Aorta (tissue), 5 donors: ENCODE measurements around the gene PMPCB. TPM values are rescaled to one million over a fixed set of nuclear protein-coding genes. Genes with fewer than 3 reads are reported as not detected.
"Not testable (repeated sequence)": the region's sequence is repeated elsewhere in the genome, so short reads cannot be mapped to it uniquely, and the experiment has no call there.

Experiments
- ATAC-seq: fragments of 200-7000 bp; cut with Tn5 transposase; one replicate; pipeline ENCODE4 v1.9.1; 2022; ENCODE audit warnings: moderate library complexity; ENCODE audit not compliant: low FRiP score
- DNase-seq, 2 donors: peaks; one replicate each; pipeline ENCODE4 v3.0.0-alpha.2; 2020
- H3K27ac ChIP-seq, 2 donors: one replicate each; pipeline ENCODE4 v1.5.1; 2013; ENCODE audit warnings: low read length in 2 of 2, mild to moderate bottlenecking in 2 of 2, moderate library complexity in 2 of 2, control low read depth in 1 of 2, inconsistent platforms in 1 of 2, low read depth in 1 of 2
- H3K27me3 ChIP-seq, 2 donors: one replicate each; pipeline ENCODE4 v1.6.1; 2013; ENCODE audit warnings: control low read depth in 1 of 2, low read length in 1 of 2, mild to moderate bottlenecking in 1 of 2, moderate library complexity in 1 of 2; ENCODE audit not compliant: insufficient read depth in 2 of 2, control insufficient read depth in 1 of 2
- H3K36me3 ChIP-seq, 2 donors: one replicate each; pipeline ENCODE4 v1.6.1; 2013; ENCODE audit warnings: control low read depth in 1 of 2, low read length in 1 of 2, mild to moderate bottlenecking in 1 of 2; ENCODE audit not compliant: insufficient read depth in 2 of 2, control insufficient read depth in 1 of 2
- H3K4me1 ChIP-seq, 2 donors: one replicate each; pipeline ENCODE4 v1.6.1; 2013; ENCODE audit warnings: low read length in 2 of 2, control low read depth in 1 of 2, mild to moderate bottlenecking in 1 of 2, moderate library complexity in 1 of 2; ENCODE audit not compliant: insufficient read depth in 2 of 2, control insufficient read depth in 1 of 2
- H3K4me3 ChIP-seq, 2 donors: one replicate each; pipeline ENCODE4 v1.5.1; 2013; ENCODE audit warnings: low read length in 2 of 2, control low read depth in 1 of 2, mild to moderate bottlenecking in 1 of 2
- H3K9me3 ChIP-seq: one replicate; pipeline ENCODE4 v1.6.1; 2013; ENCODE audit warnings: mild to moderate bottlenecking, low read length; ENCODE audit not compliant: control insufficient read depth
- WGBS, 2 donors: extraction: QIAGEN DNeasy Blood & Tissue Kit; methylation state at CpG; one replicate each; pipeline ENCODE4 v1.1.7; 2013; 5-methylcytosine and 5-hydroxymethylcytosine counted together
- intact Hi-C, 2 donors: fragments of 100-400 bp; cut with DNase I; formaldehyde crosslinking; loops; one replicate each; pipeline versions ENCODE4 v1.14.2 to v1.15.0; 2022
- polyA plus RNA-seq, 2 donors: library from polyadenylated mRNA; stranded (reverse); fragments of 200-250 nt; gene quantifications; one replicate each; pipeline ENCODE4 v1.2.3, GENCODE V29; 2013
- total RNA-seq, 2 donors: library from RNA; stranded (reverse); fragmentation: NEBNext Ultra II Directional; extraction: Animal tissue kit (Norgen Biotek cat#: 25700); gene quantifications; one replicate each; pipeline ENCODE4 v1.2.1, GENCODE V29; 2021
- donor health status: healthy with polysubstance abuse.
- donor health status: Bipolar disorder and iron deficiency.
- donor health status: DM: no; HTN: no; CAD: no.
- donor health status: DM: no; HTN: no; CAD: no.
- donor health status: DM: yes; HTN: yes; CAD: no.

PMPCB gene
- total and polyA plus RNA-seq, 4 donors = 40.9 to 70.8 (median 44.5) TPM

GRCh38 chr7:103279636-103279962, 17.6 kb upstream of the PMPCB start:
- ATAC-seq, intact Hi-C loops, H3K4me1 ChIP-seq, H3K27ac ChIP-seq, DNase-seq, H3K9me3 ChIP-seq, H3K36me3 ChIP-seq, H3K27me3 ChIP-seq: not testable (repeated sequence)
- 1% methylated on average over 12 of the region's 12 CpGs for WGBS, 2 donors
- peak overlapping the region; percentile 8 to 41 for H3K4me3 ChIP-seq

DNA sequence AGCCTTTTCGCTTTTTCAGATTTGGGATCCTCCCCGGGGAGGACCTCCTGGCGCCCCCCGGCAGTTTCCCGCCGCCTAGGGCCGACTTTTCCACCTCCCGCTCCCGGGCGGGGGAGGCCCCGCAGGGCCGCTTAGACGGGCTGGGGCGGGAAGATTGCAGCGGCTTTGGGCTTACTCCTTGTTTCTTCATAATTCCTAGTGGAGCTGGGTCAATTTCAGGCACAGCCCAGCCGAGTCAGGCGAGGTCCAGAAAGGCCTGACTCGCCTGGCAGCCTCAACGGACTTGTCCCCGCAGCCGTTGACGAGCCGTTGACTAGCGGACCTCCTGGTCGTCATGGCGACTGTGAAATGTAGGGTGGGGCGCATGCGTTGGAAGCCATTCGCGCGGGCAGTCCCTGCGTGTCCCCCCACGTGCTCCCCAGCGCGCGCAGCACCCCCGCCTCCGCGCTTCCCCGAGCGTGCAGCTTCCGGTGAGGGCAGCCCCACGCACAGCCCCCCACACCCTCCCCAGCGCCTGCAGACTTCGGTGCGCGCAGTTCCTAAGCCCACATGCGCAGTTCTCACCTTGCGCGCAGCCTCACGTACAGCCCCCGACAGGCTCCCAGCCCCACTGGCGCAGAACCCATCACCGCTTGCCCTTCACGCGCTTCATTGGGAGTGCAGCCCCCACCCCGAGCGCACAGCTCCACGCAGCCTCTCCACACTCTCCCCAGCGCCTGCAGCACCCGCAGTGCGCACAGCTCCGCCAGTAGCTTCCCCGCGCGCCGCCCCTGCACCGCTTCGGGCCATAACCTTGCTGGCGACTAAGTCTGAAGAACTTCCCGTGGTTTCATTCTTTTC, 17.1 kb upstream of the PMPCB start:
- intact Hi-C loops, H3K27me3 ChIP-seq, H3K36me3 ChIP-seq, H3K9me3 ChIP-seq, H3K4me1 ChIP-seq, H3K27ac ChIP-seq: not testable (repeated sequence)
- 0 to 1% methylated on average over 66 to 71 of the region's 71 CpGs for WGBS, 2 donors
- DNase-seq (peak; percentile 81 to 88), ATAC-seq (peak; percentile 89)
- peak overlapping the region; percentile 8 to 41 for H3K4me3 ChIP-seq

DNA sequence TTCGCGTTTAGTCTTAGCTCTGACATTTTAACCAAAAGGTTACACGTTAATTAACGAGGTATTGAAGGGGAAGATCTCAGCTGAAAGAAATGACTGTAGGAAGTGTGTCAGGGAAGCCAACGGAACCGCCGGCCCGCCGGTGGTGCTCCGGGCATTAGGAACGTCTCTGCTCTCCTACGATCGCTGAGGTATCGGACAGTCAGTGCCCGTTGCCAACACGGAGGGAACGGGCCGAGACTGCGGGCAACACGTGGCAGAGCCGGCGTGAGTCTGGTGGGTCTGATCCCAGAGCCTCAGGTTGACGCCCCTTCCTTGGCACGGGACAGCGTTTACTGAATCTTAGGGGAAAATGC, 16.5 kb upstream of the PMPCB start:
- peak overlapping the region in 1 of 2 donors; percentile 6 for H3K27ac ChIP-seq
- H3K27me3 ChIP-seq, H3K4me1 ChIP-seq, H3K9me3 ChIP-seq, H3K36me3 ChIP-seq, intact Hi-C loops, ATAC-seq: not testable (repeated sequence)
- peak; percentile 53 to 77 for DNase-seq
- 0 to 1% methylated on average over 25 of the region's 25 CpGs for WGBS, 2 donors
- peak overlapping the region; percentile 8 to 41 for H3K4me3 ChIP-seq

DNA sequence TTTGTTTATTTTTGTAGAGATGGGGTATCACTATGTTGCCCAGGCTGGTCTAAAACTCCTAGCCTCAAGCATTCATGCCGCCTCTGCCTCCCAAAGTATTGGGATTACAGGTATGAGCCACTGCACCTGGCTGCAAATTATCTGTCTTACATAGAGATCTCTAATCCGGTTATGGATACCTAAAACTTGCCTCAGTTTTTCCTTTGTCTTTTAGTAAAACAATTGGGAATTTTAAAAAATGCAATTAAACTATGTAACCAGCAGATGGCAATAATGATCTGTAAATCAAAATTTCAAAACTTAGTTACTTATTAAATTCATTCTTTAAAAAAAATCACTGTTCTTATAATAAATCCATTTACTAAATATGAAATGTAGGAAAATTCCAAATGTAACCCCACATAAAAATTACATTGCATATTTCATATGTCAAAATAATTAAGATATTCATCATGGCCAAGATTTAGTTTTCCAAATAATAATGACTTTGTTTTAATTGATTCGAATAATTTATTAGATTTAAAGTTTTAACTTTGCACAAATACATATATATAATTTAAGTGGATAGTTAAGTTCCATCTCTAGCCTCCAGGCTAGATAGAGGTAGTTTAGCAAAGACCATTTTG, 14.3 kb upstream of the PMPCB start:
- intact Hi-C loops, H3K4me1 ChIP-seq, ATAC-seq, H3K9me3 ChIP-seq, DNase-seq, H3K4me3 ChIP-seq, H3K36me3 ChIP-seq, H3K27me3 ChIP-seq, H3K27ac ChIP-seq: not testable (repeated sequence)
- WGBS, 2 donors = 45 to 47% methylated on average over 3 of the region's 3 CpGs

DNA sequence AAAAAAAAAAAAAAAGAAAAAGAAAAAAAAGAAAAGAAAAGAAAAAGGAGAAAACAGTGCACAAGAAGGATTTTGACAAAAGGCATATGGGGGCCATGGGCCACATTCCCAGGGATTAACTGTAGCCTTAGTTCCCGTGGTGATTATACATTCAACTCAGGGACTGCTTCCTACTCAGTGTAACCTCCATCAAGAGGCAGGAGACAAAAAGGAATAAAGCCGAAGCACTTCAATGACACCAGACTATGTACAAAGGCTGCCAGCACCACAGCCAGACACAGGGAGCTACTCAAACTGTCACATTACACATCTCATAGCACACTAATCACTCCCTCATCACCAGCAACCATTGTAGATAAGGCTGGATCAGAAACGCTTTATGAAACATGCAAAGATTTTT, 5.1 kb upstream of the PMPCB start:
- Histone ChIP-seq H3K4me1 (no peaks in the 10 kb centered on the region), H3K36me3 (no peaks in the 10 kb centered on the region), H3K27me3 (no peaks in the 10 kb centered on the region), H3K27ac (no peak overlapping the region), H3K4me3 (no peak overlapping the region), H3K9me3 (no peaks in the 10 kb centered on the region)
- 58 to 63% methylated on average over 3 of the region's 3 CpGs for WGBS, 2 donors
- no peak for ATAC-seq
- intact Hi-C loops = no loop called here
- no peak for DNase-seq

- Histone ChIP-seq H3K36me3 (no peaks in the 10 kb centered on the region), H3K4me1 (peaks cover 0 to 2% of the 10 kb centered on the region in 2 donors), H3K27me3 (no peaks in the 10 kb centered on the region), H3K27ac (no peak overlapping the region), H3K9me3 (no peaks in the 10 kb centered on the region), H3K4me3 (no peak overlapping the region)
- ATAC-seq (no peak), DNase-seq (no peak)
- intact Hi-C loops = no loop called here
- WGBS, 2 donors = 92 to 100% methylated on average over 1 of the region's 1 CpG
Observed at GRCh38 chr7:103293526-103293925, 3.7 kb upstream of the PMPCB start.

GRCh38 chr7:103297837-103298179, 573 bp downstream of the PMPCB start:
- 1% methylated on average over 7 of the region's 7 CpGs for WGBS, 2 donors
- H3K27ac ChIP-seq = no peak overlapping the region
- no peaks in the 10 kb centered on the region for H3K27me3 ChIP-seq
- ATAC-seq (no peak), DNase-seq (no peak)
- H3K9me3 ChIP-seq = no peaks in the 10 kb centered on the region
- intact Hi-C loops = loop anchor here in 1 of 2 donors (5.0 kb wide), 1 partner anchor 44 kb away; the partner anchor contains the start of gene DNAJC2
- H3K36me3 ChIP-seq = peaks cover 0 to 4% of the 10 kb centered on the region in 2 donors
- H3K4me3 ChIP-seq = peak overlapping the region; percentile 70 to 76
- peaks cover 2 to 4% of the 10 kb centered on the region in 2 donors for H3K4me1 ChIP-seq

DNA sequence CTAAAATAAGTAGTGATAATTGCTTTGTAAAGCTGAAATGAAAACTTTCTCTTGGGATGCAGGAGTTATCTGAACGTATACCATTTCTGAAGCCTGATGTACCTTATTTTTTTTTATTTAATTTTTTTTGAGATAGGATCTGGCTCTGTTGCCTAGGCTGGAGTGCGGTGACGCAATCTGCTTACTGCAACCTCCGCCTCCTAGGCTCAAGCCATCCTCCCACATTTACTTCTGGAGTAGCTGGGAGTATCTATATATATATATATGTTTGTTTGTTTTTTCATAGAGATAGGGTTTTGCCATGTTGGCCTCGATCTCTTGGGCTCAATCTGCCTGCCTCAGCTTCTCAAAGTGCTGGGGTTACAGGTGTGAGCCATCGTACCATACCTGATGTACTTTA, 2.4 kb downstream of the PMPCB start:
- H3K9me3 ChIP-seq = no peaks in the 10 kb centered on the region
- no peak overlapping the region for H3K27ac ChIP-seq
- ATAC-seq (no peak), DNase-seq (no peak)
- H3K4me1 ChIP-seq = peaks cover 2 to 4% of the 10 kb centered on the region in 2 donors
- H3K27me3 ChIP-seq = no peaks in the 10 kb centered on the region
- intact Hi-C loops = loop anchor here in 1 of 2 donors (5.0 kb wide), 1 partner anchor 43 kb away; the partner anchor contains the start of gene DNAJC2
- H3K4me3 ChIP-seq = no peak overlapping the region
- 81 to 82% methylated on average over 6 of the region's 6 CpGs for WGBS, 2 donors
- H3K36me3 ChIP-seq = peaks cover 2 to 8% of the 10 kb centered on the region in 2 donors

- H3K27me3 ChIP-seq = no peaks in the 10 kb centered on the region
- no peak overlapping the region for H3K4me3 ChIP-seq
- H3K4me1 ChIP-seq = peaks cover 2 to 4% of the 10 kb centered on the region in 2 donors
- H3K9me3 ChIP-seq = no peaks in the 10 kb centered on the region
- intact Hi-C loops = no loop called here
- no peak overlapping the region for H3K27ac ChIP-seq
- DNase-seq (no peak), ATAC-seq (no peak)
- H3K36me3 ChIP-seq = peaks cover 2 to 11% of the 10 kb centered on the region in 2 donors
- WGBS, 2 donors = 52 to 68% methylated on average over 2 of the region's 2 CpGs
Observed at GRCh38 chr7:103301441-103301840, 4.2 kb downstream of the PMPCB start.
